Measurements from ENCODE around the gene OR5D18. TPM values are rescaled to one million over a fixed set of nuclear protein-coding genes. Genes with fewer than 3 reads are reported as not detected.
"Not testable (repeated sequence)": the region's sequence is repeated elsewhere in the genome, so short reads cannot be mapped to it uniquely, and the experiment has no call there.

OR5D18 gene
- total RNA-seq, 4 donors from 2014 or later = not detected

DNA sequence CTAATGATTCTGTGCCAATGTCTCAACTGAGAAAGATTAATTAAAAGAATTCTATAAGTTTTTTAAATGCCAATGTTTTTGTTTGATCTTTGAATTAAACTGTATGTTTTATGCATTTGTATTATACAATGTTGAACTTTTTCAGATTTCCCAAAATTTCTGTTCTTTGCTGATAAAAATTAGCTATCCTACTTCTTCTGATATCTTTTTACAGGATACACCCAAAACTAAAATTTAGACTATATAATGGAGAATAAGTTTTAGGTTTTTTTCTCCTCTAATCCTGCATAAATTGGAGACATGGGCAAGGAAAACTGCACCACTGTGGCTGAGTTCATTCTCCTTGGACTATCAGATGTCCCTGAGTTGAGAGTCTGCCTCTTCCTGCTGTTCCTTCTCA is 7.5 kb downstream of the OR5D18 start, which contains the start of gene OR5L2:
OR5L2 (plus strand) TSS at position 301 of the 400 bp plus-strand sequence; CDS start at position 301, 0 bp downstream.
- H3K4me3 ChIP-seq (ENCODE audit: low read depth, poor library complexity, severe bottlenecking) = no peak within 1 kb of the TSS
- TF ChIP-seq POLR2A (IDR thresholded peaks at IDR 0.05) = no peak
- TF ChIP-seq, protein P1, sequence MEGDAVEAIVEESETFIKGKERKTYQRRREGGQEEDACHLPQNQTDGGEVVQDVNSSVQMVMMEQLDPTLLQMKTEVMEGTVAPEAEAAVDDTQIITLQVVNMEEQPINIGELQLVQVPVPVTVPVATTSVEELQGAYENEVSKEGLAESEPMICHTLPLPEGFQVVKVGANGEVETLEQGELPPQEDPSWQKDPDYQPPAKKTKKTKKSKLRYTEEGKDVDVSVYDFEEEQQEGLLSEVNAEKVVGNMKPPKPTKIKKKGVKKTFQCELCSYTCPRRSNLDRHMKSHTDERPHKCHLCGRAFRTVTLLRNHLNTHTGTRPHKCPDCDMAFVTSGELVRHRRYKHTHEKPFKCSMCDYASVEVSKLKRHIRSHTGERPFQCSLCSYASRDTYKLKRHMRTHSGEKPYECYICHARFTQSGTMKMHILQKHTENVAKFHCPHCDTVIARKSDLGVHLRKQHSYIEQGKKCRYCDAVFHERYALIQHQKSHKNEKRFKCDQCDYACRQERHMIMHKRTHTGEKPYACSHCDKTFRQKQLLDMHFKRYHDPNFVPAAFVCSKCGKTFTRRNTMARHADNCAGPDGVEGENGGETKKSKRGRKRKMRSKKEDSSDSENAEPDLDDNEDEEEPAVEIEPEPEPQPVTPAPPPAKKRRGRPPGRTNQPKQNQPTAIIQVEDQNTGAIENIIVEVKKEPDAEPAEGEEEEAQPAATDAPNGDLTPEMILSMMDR (IDR thresholded peaks at IDR 0.05) = no peak
- intact Hi-C loops (cut with DNase I; ENCODE audit: low total_unique reads) = no loop called here
- DNase-seq (ENCODE audit: low spot score in 2 of 2) = no peak

DNA sequence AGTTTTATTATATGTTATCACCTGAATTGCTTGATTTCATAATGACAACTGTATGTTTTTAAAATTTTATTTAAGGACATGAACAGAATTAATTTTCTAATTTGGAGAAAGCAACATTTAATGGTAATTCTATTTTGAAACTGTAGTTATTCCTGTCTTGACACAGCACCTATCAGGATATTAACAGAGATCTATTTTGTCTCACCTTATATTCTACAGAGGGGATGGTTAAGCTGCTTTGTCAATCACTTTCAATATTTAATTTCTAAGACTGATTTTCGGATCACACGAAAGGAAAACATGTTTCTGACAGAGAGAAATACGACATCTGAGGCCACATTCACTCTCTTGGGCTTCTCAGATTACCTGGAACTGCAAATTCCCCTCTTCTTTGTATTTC is 19.0 kb downstream of the OR5D18 start, which contains the start of gene OR5D16:
OR5D16 (plus strand) TSS at position 301 of the 400 bp plus-strand sequence; CDS start at position 301, 0 bp downstream.
- TF ChIP-seq, protein P1 (IDR thresholded peaks at IDR 0.05) = no peak
- no peak for TF ChIP-seq POLR2A (IDR thresholded peaks at IDR 0.05)
- no peak within 1 kb of the TSS for H3K4me3 ChIP-seq (ENCODE audit: low read depth, poor library complexity, severe bottlenecking)
- DNase-seq (ENCODE audit: low spot score in 2 of 2) = no peak
- intact Hi-C loops (cut with DNase I; ENCODE audit: low total_unique reads) = no loop called here
- 24 to 29% methylated on average over 3 of the region's 3 CpGs for WGBS, 2 donors

DNA sequence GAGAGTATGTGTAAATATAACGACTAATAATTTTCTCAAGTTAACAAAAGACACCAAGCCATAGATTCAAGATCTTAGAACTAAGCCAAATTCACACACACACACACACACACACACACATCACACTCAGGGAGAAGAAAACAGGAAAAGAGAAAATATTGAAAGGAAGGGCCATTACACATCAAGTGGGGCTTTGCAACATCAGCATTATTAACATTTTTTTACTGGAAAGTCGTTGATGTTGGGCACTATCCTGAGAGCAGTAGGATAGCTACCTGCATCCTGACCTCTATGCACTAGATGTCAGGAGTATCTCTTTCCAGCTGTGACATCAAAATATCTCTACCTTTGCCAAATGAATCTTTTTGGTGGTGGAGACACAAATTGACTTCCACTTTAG is 28.0 kb downstream of the OR5D18 start:
- H3K4me3 ChIP-seq (ENCODE audit: low read depth, poor library complexity, severe bottlenecking) = no peak overlapping the region
- no peak for DNase-seq (ENCODE audit: low spot score in 2 of 2)
- WGBS, 2 donors = 35 to 47% methylated on average over 2 of the region's 2 CpGs
- TF ChIP-seq, protein P1 (IDR thresholded peaks at IDR 0.05) = no peak
- no peak for TF ChIP-seq POLR2A (IDR thresholded peaks at IDR 0.05)
- intact Hi-C loops (cut with DNase I; ENCODE audit: low total_unique reads) = no loop called here

DNA sequence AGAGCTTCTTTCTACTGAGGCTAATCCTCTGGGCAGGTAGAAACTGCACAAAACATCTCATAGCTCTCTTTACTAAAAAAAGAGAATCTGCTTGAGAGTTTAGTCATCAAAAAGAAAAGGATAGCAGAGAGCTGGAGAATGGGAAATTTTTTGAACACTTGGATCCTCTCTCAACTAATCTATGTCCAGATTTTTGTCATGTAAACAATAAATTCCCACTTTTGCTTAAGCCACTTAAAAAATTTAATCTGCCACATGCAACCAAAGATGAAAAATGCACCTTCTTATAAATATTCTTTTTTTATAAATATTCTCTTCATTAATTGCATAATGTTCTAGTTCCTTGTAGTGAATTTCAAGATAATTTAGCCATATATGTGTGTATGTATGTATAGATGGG is 29.6 kb downstream of the OR5D18 start:
- DNase-seq (ENCODE audit: low spot score in 2 of 2) = no peak
- no peak for TF ChIP-seq POLR2A (IDR thresholded peaks at IDR 0.05)
- TF ChIP-seq, protein P1 (IDR thresholded peaks at IDR 0.05) = no peak
- no peak overlapping the region for H3K4me3 ChIP-seq (ENCODE audit: low read depth, poor library complexity, severe bottlenecking)
- intact Hi-C loops (cut with DNase I; ENCODE audit: low total_unique reads) = no loop called here

DNA sequence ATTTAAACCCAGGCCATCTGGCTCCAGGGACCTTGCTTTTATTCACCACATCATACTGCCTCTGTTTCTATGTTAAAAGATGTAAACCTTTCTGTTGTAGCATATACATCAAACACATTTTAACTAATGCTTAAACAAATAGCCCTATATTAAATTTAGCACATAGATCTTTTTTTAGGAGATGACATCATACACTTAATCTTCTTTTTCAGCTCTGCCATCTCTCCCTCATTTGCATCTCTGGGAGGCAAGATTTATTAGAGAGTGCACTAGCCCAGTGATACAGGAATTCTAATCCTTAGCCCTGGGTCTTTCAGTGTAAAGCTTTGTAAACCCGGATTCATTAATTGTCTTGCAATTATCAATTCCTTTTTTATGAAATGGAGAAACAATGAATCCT is 32.7 kb downstream of the OR5D18 start:
- TF ChIP-seq, protein P1 (IDR thresholded peaks at IDR 0.05) = no peak
- no peak for TF ChIP-seq POLR2A (IDR thresholded peaks at IDR 0.05)
- no peak overlapping the region for H3K4me3 ChIP-seq (ENCODE audit: low read depth, poor library complexity, severe bottlenecking)
- DNase-seq (ENCODE audit: low spot score in 2 of 2) = no peak
- intact Hi-C loops (cut with DNase I; ENCODE audit: low total_unique reads) = no loop called here
- WGBS, 2 donors = 79 to 87% methylated on average over 1 of the region's 1 CpG

DNA sequence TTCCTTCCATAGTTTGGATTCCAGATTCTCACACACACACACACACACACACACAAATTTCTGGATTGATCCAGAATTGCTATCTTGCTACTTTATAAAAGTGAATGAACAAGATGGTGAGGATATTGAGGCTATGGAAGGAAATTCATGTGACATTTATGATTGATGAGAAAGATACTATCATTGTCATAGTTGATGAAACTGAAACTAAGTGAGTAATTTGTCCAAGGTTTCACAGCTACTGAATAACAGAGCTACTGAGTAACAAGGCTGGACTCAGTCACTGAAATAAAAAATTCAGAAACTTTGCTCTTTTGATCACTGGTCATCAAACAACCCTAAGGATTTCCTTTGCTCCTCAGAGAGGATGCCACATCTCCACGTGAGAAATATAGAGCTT is 35.3 kb downstream of the OR5D18 start:
- H3K4me3 ChIP-seq (ENCODE audit: low read depth, poor library complexity, severe bottlenecking) = no peak overlapping the region
- no peak for DNase-seq (ENCODE audit: low spot score in 2 of 2)
- intact Hi-C loops (cut with DNase I; ENCODE audit: low total_unique reads) = no loop called here
- WGBS, 2 donors = 28 to 32% methylated on average over 1 of the region's 1 CpG
- TF ChIP-seq POLR2A (IDR thresholded peaks at IDR 0.05) = no peak
- TF ChIP-seq, protein P1 (IDR thresholded peaks at IDR 0.05) = no peak

DNA sequence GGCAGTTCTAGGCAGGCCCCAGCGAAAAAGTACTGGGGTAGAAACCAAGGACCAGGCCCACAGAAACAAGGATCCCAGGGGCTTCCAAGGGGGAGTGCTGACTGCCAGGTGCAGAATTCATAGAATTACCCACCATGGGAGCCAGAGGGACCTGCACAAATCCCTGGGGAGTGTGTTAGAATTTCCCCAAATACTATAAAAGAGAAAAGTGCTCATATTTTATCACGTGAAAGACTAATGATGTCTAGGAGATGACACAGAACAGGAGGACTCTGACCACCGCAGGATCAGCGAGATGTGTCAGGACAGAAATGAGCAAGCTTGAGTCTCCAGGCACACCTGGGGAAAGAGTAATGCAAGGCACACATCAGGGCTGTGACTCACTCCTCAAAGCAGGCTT is 47.9 kb downstream of the OR5D18 start:
- intact Hi-C loops (cut with DNase I; ENCODE audit: low total_unique reads); DNase-seq (ENCODE audit: low spot score in 2 of 2); H3K4me3 ChIP-seq (ENCODE audit: low read depth, poor library complexity, severe bottlenecking): not testable (repeated sequence)
- 85 to 86% methylated on average over 4 of the region's 4 CpGs for WGBS, 2 donors

All from lower leg skin (tissue), 4 donors.